Naive thymus-derived CD8-positive, alpha-beta T cell (primary cell): ENCODE results near the gene RABGAP1. TPM values are rescaled to one million over a fixed set of nuclear protein-coding genes. Genes with fewer than 3 reads are reported as not detected.

Experiments
- ATAC-seq, 2 donors: fragments of 150-1000 bp; cut with Tn5 transposase in 1 of 2; sonication (Bioruptor Pico), chemical (Tn5 transposase) in 1 of 2; 1 replicate in 1 of 2; 2 replicates in 1 of 2; pipeline ENCODE4 v1.10.0; 2021; ENCODE audit warnings: mild to moderate bottlenecking in 2 of 2, moderate library complexity in 2 of 2
- POLR2A ChIA-PET: fragments of 350-600 bp; sonication (Branson Sonifier 250); formaldehyde crosslinking; loops from one replicate; lab custom pipeline; 2021; ENCODE audit warnings: antibody characterized with exemption; lab: Charles Lee
- DNase-seq, 10 donors: peaks; one replicate each; pipeline versions ENCODE4 v3.0.0 to v3.0.0-alpha.2; 2020 to 2022
- H3K27ac Mint-ChIP-seq, 10 donors: one replicate each; pipeline ENCODE4 v1.8.0; 2020 to 2022; ENCODE audit warnings: mild to moderate bottlenecking in 10 of 10, mixed read lengths in 10 of 10, moderate library complexity in 4 of 10, inconsistent platforms in 1 of 10
- H3K27me3 Mint-ChIP-seq, 5 donors: one replicate each; pipeline ENCODE4 v1.8.0; 2021 to 2022; ENCODE audit warnings: mixed read lengths in 5 of 5
- H3K36me3 Mint-ChIP-seq, 3 donors: one replicate each; pipeline ENCODE4 v1.8.0; 2020 to 2022; ENCODE audit warnings: mixed read lengths in 3 of 3, mild to moderate bottlenecking in 2 of 3, inconsistent platforms in 1 of 3
- H3K4me1 Mint-ChIP-seq, 4 donors: one replicate each; pipeline ENCODE4 v1.8.0; 2021 to 2022; ENCODE audit warnings: mixed read lengths in 4 of 4
- H3K4me3 Mint-ChIP-seq, 10 donors: one replicate each; pipeline ENCODE4 v1.8.0; 2020 to 2022; ENCODE audit warnings: mild to moderate bottlenecking in 10 of 10, mixed read lengths in 10 of 10, moderate library complexity in 6 of 10, inconsistent platforms in 1 of 10
- H3K9me3 Mint-ChIP-seq, 9 donors: one replicate each; pipeline ENCODE4 v1.8.0; 2020 to 2022; ENCODE audit warnings: mixed read lengths in 9 of 9, mild to moderate bottlenecking in 3 of 9, inconsistent platforms in 1 of 9, moderate library complexity in 1 of 9
- polyA plus RNA-seq, 3 donors: library from polyadenylated mRNA; unstranded; fragments of 300-500 nt; fragmentation: Illumina TruSeq; gene quantifications; one replicate each; pipeline ENCODE4 v1.2.3, GENCODE V29; 2021
- total RNA-seq, 8 experiments: library from RNA in 2 of 8; stranded (reverse) in 2 of 8; gene quantifications; one replicate each; pipeline ENCODE4 v1.2.3 and lab custom pipeline; 2021 to 2026

The RABGAP1 gene
- total and polyA plus RNA-seq, 5 experiments from 2014 or later = 21.9 to 43.5 (median 26.6) TPM

GRCh38 chr9:122923947-122924346 lies 16.9 kb upstream of the RABGAP1 start:
- no peak for ATAC-seq
- peaks cover 0 to 41% (median under 1%) of the 10 kb centered on the region in 3 donors for H3K36me3 Mint-ChIP-seq
- POLR2A ChIA-PET = interaction anchor here (0.7 kb wide), 1 partner anchor 105 kb away, joined by 3 read pairs; no protein-coding TSS in a partner anchor
- no peak overlapping the region for H3K27ac Mint-ChIP-seq
- H3K9me3 Mint-ChIP-seq = no peaks in the 10 kb centered on the region
- DNase-seq = no peak
- peaks cover 5 to 14% (median 8%) of the 10 kb centered on the region in 4 donors for H3K4me1 Mint-ChIP-seq
- no peak overlapping the region for H3K4me3 Mint-ChIP-seq
- H3K27me3 Mint-ChIP-seq = no peaks in the 10 kb centered on the region

DNA sequence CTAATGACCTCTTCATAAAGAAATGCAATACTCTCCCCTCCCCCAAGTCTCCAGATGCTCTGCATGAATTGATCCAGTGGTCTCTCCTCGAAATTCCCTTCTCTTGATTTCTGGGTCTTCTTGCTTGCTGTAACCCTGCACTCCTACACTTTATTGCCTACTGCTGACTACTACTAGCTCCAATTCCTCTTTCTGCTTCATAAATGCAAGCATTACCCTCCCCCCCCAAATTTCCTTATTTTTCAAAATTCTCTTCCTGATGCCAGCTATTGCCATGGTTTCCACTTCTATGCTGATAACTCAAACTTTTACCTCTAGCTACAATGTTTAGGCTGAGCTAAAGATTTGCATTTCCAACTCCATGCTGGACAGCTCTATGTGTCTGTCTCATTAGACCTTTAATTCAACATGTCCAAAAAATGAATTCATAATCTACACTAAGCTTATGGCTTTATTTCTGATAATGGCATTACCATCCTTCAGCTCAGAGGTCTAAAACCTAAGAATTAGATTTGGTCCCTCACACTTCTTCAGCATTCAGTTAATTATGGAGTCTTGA lies 10.9 kb upstream of the RABGAP1 start:
- ATAC-seq = no peak
- Mint-ChIP-seq H3K27me3 (no peaks in the 10 kb centered on the region), H3K9me3 (no peaks in the 10 kb centered on the region), H3K4me1 (peaks cover 9 to 27% (median 15%) of the 10 kb centered on the region in 4 donors), H3K4me3 (no peak overlapping the region), H3K27ac (no peak overlapping the region), H3K36me3 (peaks cover 0 to 2% (median 0%) of the 10 kb centered on the region in 3 donors)
- POLR2A ChIA-PET = interaction anchor here (1.9 to 4.9 kb wide), 2 partner anchors 11 to 16 kb away, joined by 6 to 38 read pairs; partner anchors contain the start of genes RABGAP1 and ZBTB6
- DNase-seq = no peak

- H3K36me3 Mint-ChIP-seq = peaks cover 0 to under 1% (median 0%) of the 10 kb centered on the region in 3 donors
- no peaks in the 10 kb centered on the region for H3K27me3 Mint-ChIP-seq
- POLR2A ChIA-PET = interaction anchor here (1.5 to 4.9 kb wide), 5 partner anchors 10 to 102 kb away, joined by 5 to 44 read pairs (median 33); partner anchors contain the start of genes PDCL, RABGAP1, RC3H2 and ZBTB6
- no peak for ATAC-seq
- peaks cover 10 to 31% (median 18%) of the 10 kb centered on the region in 4 donors for H3K4me1 Mint-ChIP-seq
- H3K27ac Mint-ChIP-seq = peak overlapping the region in 1 of 10 donors; percentile 63
- no peak overlapping the region for H3K4me3 Mint-ChIP-seq
- H3K9me3 Mint-ChIP-seq = no peaks in the 10 kb centered on the region
- peak in 2 of 10 donors; percentile 7 to 15 for DNase-seq
Measured at GRCh38 chr9:122930541-122931225, 10.1 kb upstream of the RABGAP1 start.

DNA sequence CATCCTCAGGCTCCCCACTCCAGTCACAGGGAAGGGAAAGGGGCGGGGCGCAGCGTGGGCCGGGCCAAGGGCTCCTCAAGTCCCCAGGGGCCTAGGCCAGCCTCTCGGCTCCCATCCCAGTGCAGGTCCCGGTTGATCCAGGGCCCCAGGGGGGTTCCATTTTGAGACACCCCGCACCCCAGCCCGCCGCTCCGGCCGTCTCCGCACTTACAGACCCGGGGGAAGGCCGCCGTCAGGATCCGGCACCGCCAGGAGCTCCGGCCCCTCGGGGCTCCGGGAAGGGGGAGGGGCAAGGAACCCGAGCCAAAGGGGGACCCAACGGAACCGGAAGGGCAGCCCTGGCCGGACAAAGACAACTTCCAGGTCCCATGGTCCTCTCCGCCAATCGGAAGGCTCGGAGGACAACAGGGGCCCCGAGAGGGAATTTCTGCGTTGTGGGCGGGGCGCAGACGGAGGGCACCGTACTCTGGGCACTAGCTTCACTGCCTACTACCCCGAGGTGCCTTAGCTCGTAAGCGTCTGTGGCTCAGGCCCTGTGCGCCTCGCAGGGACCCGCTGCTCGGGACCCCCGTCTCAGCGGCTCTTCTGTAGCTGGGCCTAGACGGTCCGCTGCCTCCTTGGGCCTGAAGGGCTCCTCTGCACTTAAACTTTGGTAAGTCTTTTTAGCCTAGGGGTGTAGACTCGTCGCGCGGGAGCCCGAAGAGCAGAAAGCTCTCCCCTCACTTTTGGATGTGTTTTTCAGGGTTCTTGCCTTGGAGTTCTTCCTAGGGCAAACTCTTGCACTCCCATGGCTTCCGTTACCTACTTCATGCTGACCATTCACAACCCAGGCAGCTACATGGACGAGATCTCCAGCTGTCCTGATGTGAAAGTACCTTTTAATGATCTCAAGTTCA lies 9.3 kb upstream of the RABGAP1 start, which contains the start of gene ZBTB26:
Gene ZBTB26, minus strand, starts transcription at position 287 of the 896 bp plus-strand sequence. CDS start 11,578 bp downstream, outside the sequence.
- peak within 1 kb of the TSS in 6 of 10 donors; percentile 95 to 98 (median 96) for H3K27ac Mint-ChIP-seq
- DNase-seq (peak; percentile 78 to 93 (median 86)), ATAC-seq (peak; percentile 97 to 98)
- no peaks in the 10 kb centered on the region for H3K27me3 Mint-ChIP-seq
- POLR2A ChIA-PET = interaction anchor here (1.0 to 4.9 kb wide), 6 partner anchors 9 to 103 kb away, joined by 3 to 44 read pairs (median 22); partner anchors contain the start of genes PDCL, RABGAP1, RC3H2 and ZBTB6
- no peaks in the 10 kb centered on the region for H3K9me3 Mint-ChIP-seq
- peak within 1 kb of the TSS in 1 of 10 donors; percentile 97 for H3K4me3 Mint-ChIP-seq
- peaks cover 0 to 8% (median 0%) of the 10 kb centered on the region in 3 donors for H3K36me3 Mint-ChIP-seq
- peaks cover 10 to 35% (median 19%) of the 10 kb centered on the region in 4 donors for H3K4me1 Mint-ChIP-seq

GRCh38 chr9:122936464-122936863 lies 4.4 kb upstream of the RABGAP1 start:
- Mint-ChIP-seq H3K4me1 (peaks cover 14 to 45% (median 32%) of the 10 kb centered on the region in 4 donors), H3K4me3 (no peak overlapping the region), H3K9me3 (no peaks in the 10 kb centered on the region), H3K27me3 (no peaks in the 10 kb centered on the region), H3K27ac (no peak overlapping the region), H3K36me3 (peaks cover 0 to 30% (median 3%) of the 10 kb centered on the region in 3 donors)
- no peak for DNase-seq
- POLR2A ChIA-PET = no interaction called here
- ATAC-seq = no peak

- H3K4me1 Mint-ChIP-seq = peaks cover 16 to 46% (median 35%) of the 10 kb centered on the region in 4 donors
- H3K9me3 Mint-ChIP-seq = no peaks in the 10 kb centered on the region
- no peak for ATAC-seq
Measured at GRCh38 chr9:122936883-122937282, 3.9 kb upstream of the RABGAP1 start.

GRCh38 chr9:122939601-122940000 lies 1.2 kb upstream of the RABGAP1 start:
- POLR2A ChIA-PET = interaction anchor here (2.5 to 2.9 kb wide), 3 partner anchors 8 to 35 kb away, joined by 28 to 36 read pairs (median 33); partner anchors contain the start of genes RC3H2, ZBTB26 and ZBTB6
- peaks cover 13 to 51% (median 35%) of the 10 kb centered on the region in 4 donors for H3K4me1 Mint-ChIP-seq
- peaks cover 0 to 30% (median 3%) of the 10 kb centered on the region in 3 donors for H3K36me3 Mint-ChIP-seq
- no peak for DNase-seq
- H3K27ac Mint-ChIP-seq = peak overlapping the region in 6 of 10 donors; percentile 6 to 85 (median 36)
- H3K4me3 Mint-ChIP-seq = peak overlapping the region in 7 of 10 donors; percentile 27 to 76 (median 44)
- H3K27me3 Mint-ChIP-seq = no peaks in the 10 kb centered on the region
- ATAC-seq = no peak
- H3K9me3 Mint-ChIP-seq = no peaks in the 10 kb centered on the region

More at GRCh38 chr9:122936883-122937282, 3.9 kb upstream of the RABGAP1 start:
- no peak overlapping the region for H3K27ac Mint-ChIP-seq
- H3K27me3 Mint-ChIP-seq = no peaks in the 10 kb centered on the region
- H3K36me3 Mint-ChIP-seq = peaks cover 0 to 30% (median 3%) of the 10 kb centered on the region in 3 donors
- no peak overlapping the region for H3K4me3 Mint-ChIP-seq
- no peak for DNase-seq
- POLR2A ChIA-PET = no interaction called here

DNA sequence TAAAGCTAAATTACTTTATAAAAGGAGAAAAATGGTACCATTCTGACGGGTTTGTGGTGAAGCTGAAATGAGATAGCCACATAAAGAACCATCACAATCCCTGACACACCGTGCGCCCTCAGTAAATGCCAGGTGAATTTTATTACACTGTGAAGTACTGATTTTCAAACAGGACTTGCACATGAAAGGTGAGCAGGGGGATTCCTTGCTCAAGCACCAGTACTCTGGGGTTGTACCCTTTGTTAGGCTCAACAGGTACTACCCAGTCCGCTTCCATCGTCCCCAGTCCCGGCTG lies 419 bp upstream of the RABGAP1 start:
- H3K4me1 Mint-ChIP-seq = peaks cover 11 to 50% (median 38%) of the 10 kb centered on the region in 4 donors
- H3K9me3 Mint-ChIP-seq = no peaks in the 10 kb centered on the region
- ATAC-seq (no peak), DNase-seq (no peak)
- POLR2A ChIA-PET = interaction anchor here (0.6 to 2.9 kb wide), 7 partner anchors 9 to 36 kb away, joined by 3 to 36 read pairs (median 6); partner anchors contain the start of genes RC3H2, ZBTB26 and ZBTB6
- H3K4me3 Mint-ChIP-seq = peak overlapping the region; percentile 90 to 97 (median 94)
- H3K27ac Mint-ChIP-seq = peak overlapping the region; percentile 79 to 96 (median 92)
- peaks cover 0 to 37% (median 3%) of the 10 kb centered on the region in 3 donors for H3K36me3 Mint-ChIP-seq
- no peaks in the 10 kb centered on the region for H3K27me3 Mint-ChIP-seq

GRCh38 chr9:122941582-122942234 lies 888 bp downstream of the RABGAP1 start:
- peak overlapping the region; percentile 90 to 97 (median 94) for H3K4me3 Mint-ChIP-seq
- DNase-seq (peak in 1 of 10 donors; percentile 3), ATAC-seq (no peak)
- H3K9me3 Mint-ChIP-seq = no peaks in the 10 kb centered on the region
- peak overlapping the region; percentile 79 to 97 (median 94) for H3K27ac Mint-ChIP-seq
- peaks cover 11 to 57% (median 38%) of the 10 kb centered on the region in 4 donors for H3K4me1 Mint-ChIP-seq
- POLR2A ChIA-PET = interaction anchor here (0.6 to 2.9 kb wide), 6 partner anchors 10 to 55 kb away, joined by 3 to 36 read pairs (median 16); partner anchors contain the start of genes RC3H2, ZBTB26 and ZBTB6
- H3K36me3 Mint-ChIP-seq = peaks cover 0 to 31% (median 3%) of the 10 kb centered on the region in 3 donors
- H3K27me3 Mint-ChIP-seq = no peaks in the 10 kb centered on the region

DNA sequence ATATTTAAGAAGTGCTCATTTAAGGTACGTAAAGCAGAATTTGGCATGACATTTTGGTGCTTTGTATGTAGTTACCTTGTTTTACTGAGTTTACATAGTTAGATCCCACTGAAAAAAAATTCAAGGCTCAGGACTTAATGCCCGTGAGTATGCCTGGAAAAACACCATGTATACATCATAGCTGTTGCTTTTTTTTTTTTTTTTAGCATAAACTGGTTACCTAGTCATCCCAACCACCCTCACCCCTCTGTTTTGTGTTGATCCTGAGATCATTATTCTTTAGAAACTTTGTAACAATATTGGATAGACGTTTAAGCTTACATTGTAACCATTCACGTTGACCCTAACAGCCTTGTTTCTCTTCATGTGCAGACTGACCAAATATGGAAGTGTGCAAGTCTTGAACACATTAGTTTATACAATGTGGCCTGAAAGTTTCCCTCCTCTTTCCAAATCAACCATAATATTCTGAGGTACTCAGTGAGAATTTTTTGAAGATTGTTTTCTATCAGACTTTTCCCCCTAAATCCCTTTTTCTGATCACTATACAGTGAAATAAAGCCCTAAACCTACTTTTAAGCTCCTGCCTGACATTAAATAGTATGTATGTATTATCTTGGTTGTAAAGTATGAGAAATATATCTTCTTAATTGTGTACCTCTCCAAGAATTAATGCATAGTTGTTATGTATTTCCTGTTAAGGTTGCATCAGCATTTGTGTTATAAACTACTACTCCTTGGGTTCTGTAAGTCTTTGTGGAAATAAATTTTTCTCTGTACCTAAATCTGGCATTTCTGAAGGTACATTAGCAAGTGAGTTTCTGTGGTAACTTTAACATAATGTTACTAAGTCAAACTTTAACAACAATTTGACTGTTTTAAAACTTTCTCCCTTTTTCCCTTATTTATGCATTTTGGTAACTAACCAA lies 4.4 kb downstream of the RABGAP1 start:
- Mint-ChIP-seq H3K36me3 (peaks cover 0 to 18% (median 1%) of the 10 kb centered on the region in 3 donors), H3K9me3 (no peaks in the 10 kb centered on the region), H3K27me3 (no peaks in the 10 kb centered on the region), H3K4me3 (peak overlapping the region in 1 of 10 donors; percentile 12), H3K4me1 (peaks cover 27 to 75% (median 60%) of the 10 kb centered on the region in 4 donors), H3K27ac (peak overlapping the region in 2 of 10 donors; percentile 26 to 35)
- POLR2A ChIA-PET = no interaction called here
- DNase-seq = no peak
- no peak for ATAC-seq
